Measurements from ENCODE around the gene KRT37. TPM values are rescaled to one million over a fixed set of nuclear protein-coding genes. Genes with fewer than 3 reads are reported as not detected.

Gene KRT37
- not detected in 2 replicates for total RNA-seq (2021)
- long read RNA-seq, result 0 reads

DNA sequence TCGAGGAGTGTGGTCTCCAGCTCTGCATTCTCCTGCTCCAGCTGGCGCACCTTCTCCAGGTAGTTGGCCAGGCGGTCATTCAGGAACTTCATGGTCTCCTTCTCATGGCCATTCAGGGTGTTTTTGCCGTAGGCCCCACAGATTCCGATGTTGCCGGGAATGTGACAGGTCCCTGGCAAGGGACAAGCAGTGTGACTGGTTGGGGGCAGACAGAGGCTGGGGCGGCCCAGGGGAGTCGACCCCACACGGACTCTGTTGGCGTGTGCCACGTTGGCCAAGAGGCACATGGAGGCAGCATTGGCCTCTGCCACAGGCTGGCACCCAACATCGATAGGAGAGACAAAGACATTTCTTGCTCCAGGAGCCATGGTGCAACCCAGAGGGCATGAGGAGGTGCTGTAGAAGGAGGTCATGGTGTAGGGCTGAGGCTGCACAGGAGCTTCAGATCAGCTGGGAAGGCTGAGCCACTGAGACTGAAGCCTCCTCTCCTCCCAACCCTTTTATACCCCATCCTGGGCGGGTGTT is at the start of gene KRT37:
TSS of gene KRT37 (minus strand) at position 475 of the 525 bp plus-strand sequence. CDS start at position 413, 62 bp downstream.
- Histone ChIP-seq H2BK120ac (ENCODE audit: low read depth, low read length, poor library complexity, severe bottlenecking) (no peak within 1 kb of the TSS), H3K14ac (ENCODE audit: insufficient read depth, low read length) (no peak within 1 kb of the TSS; the same call in 1 of the 2 replicates), H4K91ac (ENCODE audit: insufficient read length, low read depth, low read length) (no peak within 1 kb of the TSS), H3K79me1 (ENCODE audit: insufficient read depth, low read depth, low read length, poor library complexity, severe bottlenecking) (no peaks in the 10 kb centered on the region), H3K9me3 (ENCODE audit: control insufficient read depth, low read depth, low read length) (no peaks in the 10 kb centered on the region), H3K79me2 (ENCODE audit: insufficient read depth, low read length) (no peaks in the 10 kb centered on the region), H3T11ph (ENCODE audit: low read length) (no peak within 1 kb of the TSS), H3K23ac (ENCODE audit: insufficient read length, low read depth, low read length) (no peak within 1 kb of the TSS), H2BK20ac (ENCODE audit: low read depth, low read length, poor library complexity, severe bottlenecking) (no peak within 1 kb of the TSS), H3K4me2 (ENCODE audit: insufficient read depth, insufficient read length, low read length) (no peak within 1 kb of the TSS), H3K27me3 (ENCODE audit: insufficient read depth, low read length) (no peaks in the 10 kb centered on the region), H2BK5ac (ENCODE audit: insufficient read length, low read length) (no peak within 1 kb of the TSS), H4K5ac (ENCODE audit: insufficient read length, low read depth, low read length) (no peak within 1 kb of the TSS), H3K18ac (ENCODE audit: insufficient read length, low read depth, low read length) (no peak within 1 kb of the TSS), H3K4ac (ENCODE audit: low read depth, low read length) (no peak within 1 kb of the TSS), H2AK5ac (ENCODE audit: insufficient read length, low read length) (no peak within 1 kb of the TSS), H4K8ac (replicated peaks; ENCODE audit: insufficient read length, low read depth, low read length) (no peak within 1 kb of the TSS), H3K23me2 (ENCODE audit: insufficient read length, low read depth, low read length, poor library complexity, severe bottlenecking) (no peaks in the 10 kb centered on the region), H4K20me1 (ENCODE audit: control insufficient read depth, insufficient read depth, insufficient read length) (no peaks in the 10 kb centered on the region), H3K9ac (ENCODE audit: extremely low read depth, insufficient read length, low read length) (no peak within 1 kb of the TSS), H2AFZ (ENCODE audit: low read length) (no peak within 1 kb of the TSS), H3K27ac (ENCODE audit: insufficient read length, low read depth, low read length) (no peak within 1 kb of the TSS), H2BK12ac (ENCODE audit: insufficient read length, low read depth, low read length) (no peak within 1 kb of the TSS), H3K4me1 (ENCODE audit: insufficient read depth, low read length) (no peaks in the 10 kb centered on the region), H2BK15ac (ENCODE audit: low read depth, low read length) (no peak within 1 kb of the TSS), H3K56ac (ENCODE audit: insufficient read length, low read depth, low read length) (no peak within 1 kb of the TSS)
- no peak for DNase-seq
- H3K4me3 Mint-ChIP-seq, result no peak within 1 kb of the TSS
- H3K27me3 Mint-ChIP-seq (ENCODE audit: low read depth), result peaks cover 12% of the 10 kb centered on the region
- H3K9me3 Mint-ChIP-seq, result no peaks in the 10 kb centered on the region
- H3K4me1 Mint-ChIP-seq, result peaks cover 9% of the 10 kb centered on the region in 2 experiments
- H3K27ac Mint-ChIP-seq, result no peak within 1 kb of the TSS
- WGBS (ENCODE audit: extremely low coverage, insufficient read length, low lambda C conversion rate), result no CpG with 5 or more reads among the region's 13 CpGs
- no peak for TF ChIP-seq CTCF (conservative IDR thresholded peaks at IDR 0.05)
- H3K36me3 Mint-ChIP-seq (ENCODE audit: insufficient read depth in 1 of 3, low read depth in 3 of 3), result no peaks in the 10 kb centered on the region
